GM21529 (cell line): ENCODE measurements around the gene EPS8L3.
"Not testable (repeated sequence)": the region's sequence is repeated elsewhere in the genome, so short reads cannot be mapped to it uniquely, and the experiment has no call there.

Source experiments
- ATAC-seq: cut with Tn5 transposase; IDR thresholded peaks from one replicate; pipeline ENCODE4 v1.9.1; 2021; ENCODE audit not compliant: unreplicated experiment

Gene EPS8L3

GRCh38 chr1:109711593-109712320 lies 52.0 kb downstream of the EPS8L3 start, which contains the start of gene GSTM5:
TSS of gene GSTM5 (plus strand) at chr1:109712251. CDS start at chr1:109712313, 62 bp downstream.
- not testable (repeated sequence) for ATAC-seq

GRCh38 chr1:109709822-109710221 lies 53.9 kb downstream of the EPS8L3 start:
- ATAC-seq: not testable (repeated sequence)

GRCh38 chr1:109708949-109709348 lies 54.8 kb downstream of the EPS8L3 start:
- not testable (repeated sequence) for ATAC-seq

GRCh38 chr1:109705411-109705810 lies 58.3 kb downstream of the EPS8L3 start:
- no peak for ATAC-seq

- ATAC-seq: no peak
Measured at GRCh38 chr1:109704173-109704572, 59.5 kb downstream of the EPS8L3 start.

DNA sequence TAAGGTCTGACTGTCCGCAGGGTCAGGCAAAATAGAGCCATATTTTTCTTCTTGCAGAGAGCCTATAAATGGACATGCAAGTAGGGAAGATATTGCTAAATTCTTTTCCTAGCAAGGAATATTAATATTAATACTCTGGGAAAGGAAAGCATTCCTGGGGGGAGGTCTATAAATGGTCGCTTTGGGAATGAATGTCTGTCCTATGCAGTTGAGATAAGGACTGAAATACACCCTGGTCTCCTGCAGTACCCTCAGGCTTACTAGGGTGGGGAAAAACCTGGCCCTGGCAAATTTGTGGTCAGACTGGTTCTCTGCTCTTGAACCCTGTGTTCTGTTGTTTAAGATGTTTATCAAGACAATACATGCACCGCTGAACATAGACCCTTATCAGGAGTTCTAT lies 60.8 kb downstream of the EPS8L3 start:
- not testable (repeated sequence) for ATAC-seq
